Dermis microvascular lymphatic vessel endothelial cell (primary cell): ENCODE measurements around the gene NAP1L4. TPM values are rescaled to one million over a fixed set of nuclear protein-coding genes. Genes with fewer than 3 reads are reported as not detected.
"Not testable (repeated sequence)": the region's sequence is repeated elsewhere in the genome, so short reads cannot be mapped to it uniquely, and the experiment has no call there.

ENCODE experiments used
- DNase-seq, 2 donors: peaks; one replicate each; pipeline versions ENCODE4 v3.0.0 to v3.0.0-alpha.2; 2010; ENCODE audit warnings: low read depth in 2 of 2
- total RNA-seq: library from RNA; depleted of rRNA; stranded (reverse); fragments of >200 nt; gene quantifications from 2 replicates; pipeline ENCODE4 v1.2.1, GENCODE V29; 2014

NAP1L4 gene
- total RNA-seq, 1 donor from 2014 or later: 105 TPM

- DNase-seq: peak in 1 of 2 donors; percentile 66
Measured at GRCh38 chr11:2940147-2940920, 51.8 kb downstream of the NAP1L4 start.

GRCh38 chr11:2938458-2939418 is 53.4 kb downstream of the NAP1L4 start:
- not testable (repeated sequence) for DNase-seq

GRCh38 chr11:2937641-2938457 is 54.3 kb downstream of the NAP1L4 start:
- not testable (repeated sequence) for DNase-seq

GRCh38 chr11:2934611-2935239 is 57.4 kb downstream of the NAP1L4 start:
- DNase-seq: no peak

- no peak for DNase-seq
Measured at GRCh38 chr11:2934021-2934550, 58.0 kb downstream of the NAP1L4 start.

- DNase-seq: peak in 1 of 2 donors; percentile 64
Measured at GRCh38 chr11:2933375-2934020, 58.6 kb downstream of the NAP1L4 start.

- peak in 1 of 2 donors; percentile 36 for DNase-seq
Measured at GRCh38 chr11:2932850-2933251, 59.3 kb downstream of the NAP1L4 start.

GRCh38 chr11:2931771-2932738 is 60.1 kb downstream of the NAP1L4 start:
- DNase-seq: no peak

- DNase-seq: no peak
Measured at GRCh38 chr11:2931420-2931746, 60.7 kb downstream of the NAP1L4 start.

GRCh38 chr11:2930704-2931419 is 61.3 kb downstream of the NAP1L4 start:
- peak; percentile 30 to 78 for DNase-seq

GRCh38 chr11:2929950-2930703 is 62.0 kb downstream of the NAP1L4 start:
- peak in 1 of 2 donors; percentile 69 for DNase-seq

- peak in 1 of 2 donors; percentile 67 for DNase-seq
Measured at GRCh38 chr11:2929531-2929949, 62.6 kb downstream of the NAP1L4 start.

GRCh38 chr11:2928605-2929530 is 63.3 kb downstream of the NAP1L4 start, which contains the start of gene PHLDA2:
Gene PHLDA2 (minus strand): TSS chr11:2929420. CDS start chr11:2929364, 56 bp downstream.
- peak in 1 of 2 donors; percentile 60 for DNase-seq

GRCh38 chr11:2927851-2928604 is 64.1 kb downstream of the NAP1L4 start:
- DNase-seq: no peak

- DNase-seq: no peak
Measured at GRCh38 chr11:2927121-2927800, 64.9 kb downstream of the NAP1L4 start.
